Raji (cell line): ENCODE measurements around the gene SDF4.
A peak's percentile ranks its signal among the peaks of the same experiment; 100 is the strongest.

Experiments
- POLR2A ChIP-seq: IDR thresholded peaks from 2 replicates; pipeline ENCODE4 v1.6.1; 2011; ENCODE audit warnings: low read depth, low read length, control low read depth; ENCODE audit not compliant: insufficient read depth

Gene SDF4

DNA sequence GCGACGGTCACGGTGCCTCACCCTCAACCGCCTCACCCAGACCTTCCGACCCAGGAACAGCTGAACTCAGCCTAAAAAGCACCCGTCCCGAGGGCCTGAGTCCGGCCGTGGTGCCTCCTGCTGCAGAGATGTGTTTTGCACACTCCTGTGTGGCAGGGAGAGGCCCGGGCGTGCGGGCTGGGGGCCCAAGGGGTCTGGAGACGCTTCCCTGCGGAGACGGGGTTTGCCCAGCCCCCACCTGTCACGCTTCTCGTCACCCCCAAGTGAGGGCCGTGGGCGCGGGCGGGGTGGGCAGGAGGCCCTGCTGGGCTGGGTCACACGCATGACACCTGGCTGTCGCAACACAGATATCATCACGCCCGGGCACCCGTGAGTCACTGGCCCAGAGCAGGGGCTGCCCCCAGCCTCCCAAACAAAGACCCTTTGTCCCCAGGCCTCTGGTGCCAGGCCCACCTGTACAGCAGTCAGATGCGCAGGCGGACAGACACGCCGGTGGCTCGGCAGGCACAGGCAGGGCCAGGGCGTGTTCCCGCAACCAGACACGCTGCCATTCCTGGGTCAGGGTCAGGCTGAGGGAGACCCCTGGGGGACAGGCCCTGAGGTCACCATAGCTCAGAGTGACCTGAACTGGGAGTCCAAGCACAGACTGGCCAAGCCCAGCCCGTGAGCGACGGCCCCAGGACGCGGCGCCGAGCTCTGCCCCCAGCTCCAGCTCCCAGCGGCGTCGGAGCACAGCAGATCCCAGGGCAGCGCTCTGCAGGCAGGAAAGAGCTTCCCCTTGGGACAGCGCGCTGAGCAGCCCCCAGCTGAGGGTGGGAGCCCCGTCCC, 6.3 kb upstream of the SDF4 start:
- no peak; the same call in 1 of the 2 replicates for TF ChIP-seq POLR2A

- peak; percentile 38 for TF ChIP-seq POLR2A
These were observed 5.4 kb upstream of the SDF4 start for GRCh38 chr1:1236945-1237873.

- TF ChIP-seq POLR2A = peak; percentile 24
These were observed 4.5 kb upstream of the SDF4 start for GRCh38 chr1:1236176-1236763.

DNA sequence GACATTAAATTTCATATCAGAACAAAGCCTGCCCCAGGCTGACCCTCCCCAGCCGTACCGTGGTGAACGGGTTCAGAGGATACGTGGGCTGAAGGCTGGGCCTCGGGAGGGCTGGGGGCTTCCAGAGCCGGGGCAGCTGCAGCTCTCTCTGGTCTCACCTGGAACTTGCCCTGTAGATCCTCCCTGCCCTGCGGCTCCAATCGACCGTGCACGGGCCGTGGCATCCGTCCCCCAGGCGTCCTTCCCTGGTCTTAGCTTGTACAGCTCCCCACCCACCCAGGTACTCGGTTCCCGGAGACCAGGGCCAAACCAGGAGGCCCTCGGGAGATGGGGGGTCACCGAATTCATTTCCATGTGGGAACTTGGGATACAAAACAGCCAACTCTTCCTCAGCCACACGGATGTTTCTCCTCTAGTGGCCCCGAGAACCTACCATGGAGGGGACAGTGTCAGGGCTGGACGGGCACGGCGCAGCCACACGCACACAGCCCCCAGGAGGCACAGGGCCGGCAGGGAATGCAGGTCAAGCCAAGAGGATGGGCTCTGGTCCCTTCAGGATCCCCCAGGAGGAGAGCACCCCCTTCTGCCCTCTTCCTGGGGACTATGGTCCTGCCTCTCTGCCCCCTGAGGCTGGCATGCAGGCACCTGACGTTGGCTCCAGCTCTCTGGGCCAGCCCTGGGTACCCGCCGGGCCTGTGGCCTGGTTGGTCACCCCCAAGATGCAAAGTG, 3.4 kb upstream of the SDF4 start:
- TF ChIP-seq POLR2A = 0 out of 2 replicates have a peak, but pooled peaks have one; percentile 24

- TF ChIP-seq POLR2A = peak; percentile 34; the same call in 1 of the 2 replicates
These were observed 2.5 kb upstream of the SDF4 start for GRCh38 chr1:1234180-1234808.

DNA sequence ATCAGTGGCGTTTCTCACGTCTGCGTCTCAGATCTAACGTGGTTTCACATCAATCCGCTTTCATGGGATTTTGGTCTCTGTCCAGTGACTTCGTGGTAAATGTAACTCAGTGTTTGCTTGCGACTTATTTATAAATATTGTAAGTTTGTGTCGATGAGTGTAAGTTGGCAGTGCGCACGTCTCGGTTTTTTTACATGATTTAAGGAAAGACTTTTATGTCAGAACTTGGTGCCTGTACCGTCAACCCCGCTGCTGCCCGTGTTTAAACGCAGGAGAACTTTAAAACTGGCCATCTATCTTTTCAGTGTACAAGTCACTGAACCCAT, 1.7 kb upstream of the SDF4 start:
- no peak for TF ChIP-seq POLR2A

DNA sequence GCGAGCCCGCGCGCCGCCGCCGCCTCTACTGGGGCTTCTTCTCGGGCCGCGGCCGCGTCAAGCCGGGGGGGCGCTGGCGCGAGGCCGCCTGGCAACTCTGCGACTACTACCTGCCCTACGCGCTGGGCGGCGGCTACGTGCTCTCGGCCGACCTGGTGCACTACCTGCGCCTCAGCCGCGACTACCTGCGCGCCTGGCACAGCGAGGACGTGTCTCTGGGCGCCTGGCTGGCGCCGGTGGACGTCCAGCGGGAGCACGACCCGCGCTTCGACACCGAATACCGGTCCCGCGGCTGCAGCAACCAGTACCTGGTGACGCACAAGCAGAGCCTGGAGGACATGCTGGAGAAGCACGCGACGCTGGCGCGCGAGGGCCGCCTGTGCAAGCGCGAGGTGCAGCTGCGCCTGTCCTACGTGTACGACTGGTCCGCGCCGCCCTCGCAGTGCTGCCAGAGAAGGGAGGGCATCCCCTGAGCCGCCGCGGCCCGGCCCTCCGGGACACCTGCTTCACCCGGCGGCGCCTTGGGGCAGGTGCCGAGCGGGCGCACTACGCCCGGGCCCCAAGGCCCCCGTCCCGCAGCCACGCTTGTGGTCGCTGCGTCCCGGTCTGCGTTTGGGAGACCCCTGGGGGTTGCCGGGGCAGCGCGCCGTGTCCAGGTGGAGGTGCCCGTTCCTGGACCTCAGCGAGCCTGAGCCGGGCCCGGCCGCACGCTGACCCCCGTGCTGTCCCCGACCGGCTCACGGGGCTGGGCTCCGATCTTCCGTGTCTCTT, 1.2 kb upstream of the SDF4 start:
- no peak for TF ChIP-seq POLR2A

- TF ChIP-seq POLR2A = peak; percentile 70; the same call in 1 of the 2 replicates
These were observed 501 bp upstream of the SDF4 start, which contains the start of gene B3GALT6 for GRCh38 chr1:1232208-1232795. B3GALT6 (plus strand) TSS chr1:1232237; CDS start chr1:1232279, 42 bp downstream.

DNA sequence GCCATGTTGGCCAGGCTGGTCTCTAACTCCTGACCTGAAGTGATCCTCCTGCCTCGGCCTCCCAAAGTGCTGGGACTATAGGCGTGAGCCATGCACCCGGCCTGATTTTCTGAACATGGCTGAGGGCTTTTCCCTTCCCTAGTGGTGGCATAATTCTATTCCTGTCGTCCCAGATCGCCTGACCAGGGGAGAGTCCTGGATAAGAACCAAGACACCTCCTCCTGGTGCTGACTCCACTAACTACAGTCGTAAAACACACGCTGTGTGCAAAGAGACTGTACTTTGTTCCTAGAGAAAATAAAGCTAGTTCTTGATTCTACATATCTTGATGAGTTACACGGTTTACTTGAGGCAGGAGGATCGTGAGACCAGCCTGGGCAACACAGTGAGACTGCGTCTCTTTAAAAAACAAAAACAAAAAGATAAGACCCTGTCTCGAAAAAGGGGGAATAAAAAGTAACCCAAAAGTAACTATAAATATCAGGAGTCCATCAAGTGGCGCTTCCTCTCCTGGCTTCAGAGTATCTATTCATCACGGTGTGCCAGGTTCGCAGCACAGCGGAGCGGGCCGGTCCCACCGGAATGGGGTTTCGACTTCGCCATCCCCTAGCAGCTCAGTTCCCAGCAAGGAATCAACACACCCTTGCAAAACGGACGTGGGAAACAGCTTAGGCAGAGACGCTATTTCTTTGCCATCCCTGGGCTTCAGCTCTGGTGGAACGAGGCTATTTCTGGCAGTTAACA, 973 bp downstream of the SDF4 start:
- TF ChIP-seq POLR2A = no peak

- no peak for TF ChIP-seq POLR2A
These were observed 2.0 kb downstream of the SDF4 start for GRCh38 chr1:1229770-1230169.

- TF ChIP-seq POLR2A = no peak
These were observed 3.0 kb downstream of the SDF4 start for GRCh38 chr1:1228596-1229321.

DNA sequence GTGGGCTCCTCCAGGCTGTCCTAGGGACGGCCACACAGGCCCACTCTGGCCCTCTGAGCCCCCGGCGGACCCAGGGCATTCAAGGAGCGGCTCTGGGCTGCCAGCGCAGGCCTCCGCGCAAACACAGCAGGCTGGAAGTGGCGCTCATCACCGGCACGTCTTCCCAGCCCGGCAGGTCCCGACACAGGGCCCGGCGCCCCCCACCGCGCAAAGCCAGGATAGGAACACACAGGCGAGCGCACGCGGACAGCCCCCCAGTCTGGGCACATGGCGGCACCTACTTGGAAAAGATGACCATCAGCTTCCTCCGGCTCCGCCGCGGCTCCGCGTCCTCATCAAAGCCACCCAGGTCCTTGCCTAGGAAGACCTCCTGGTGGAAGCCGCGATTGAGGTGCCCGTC, 3.6 kb downstream of the SDF4 start:
- no peak for TF ChIP-seq POLR2A
